H1 (cell line): ENCODE results near the gene DEGS2. TPM values are rescaled to one million over a fixed set of nuclear protein-coding genes. Genes with fewer than 3 reads are reported as not detected.

Experiments
- CTCF ChIA-PET: fragments of 300-600 bp; sonication (Branson Sonifier 250); formaldehyde crosslinking; loops from one replicate; lab custom pipeline; 2021; ENCODE audit not compliant: partially characterized antibody; lab: Charles Lee
- POLR2A ChIA-PET: fragments of 300-600 bp; sonication (Branson Sonifier 250); formaldehyde crosslinking; loops from one replicate; lab custom pipeline; 2021; ENCODE audit warnings: inconsistent platforms; ENCODE audit not compliant: partially characterized antibody; lab: Charles Lee
- DNase-seq, 2 experiments: peaks; one replicate each; pipeline versions ENCODE4 v3.0.0 to v3.0.0-alpha.2; 2010 to 2022; ENCODE audit warnings: low spot score in 2 of 2, low read depth in 1 of 2, mixed read lengths in 1 of 2
- FAIRE-seq: peaks from 2 replicates; lab custom pipeline; 2011; peaks lifted over from hg19 to GRCh38; lab: Jason Lieb, UNC
- H2AFZ ChIP-seq: 2 replicates; pipeline ENCODE4 v1.8.1; 2012; ENCODE audit warnings: low read length, inconsistent platforms
- H2AK5ac ChIP-seq: 2 replicates; pipeline ENCODE4 v1.6.1; 2013; ENCODE audit warnings: low read depth, low read length
- H2BK120ac ChIP-seq: replicated peaks from 2 replicates; pipeline ENCODE3; 2013; ENCODE audit warnings: low read depth, low read length, inconsistent platforms
- H2BK12ac ChIP-seq: 2 replicates; pipeline ENCODE4 v1.6.1; 2013; ENCODE audit warnings: low read depth, low read length
- H2BK15ac ChIP-seq: 2 replicates; pipeline ENCODE4 v1.6.1; 2013; ENCODE audit warnings: low read length
- H2BK20ac ChIP-seq: 2 replicates; pipeline ENCODE4 v1.6.1; 2013; ENCODE audit warnings: low read length
- H2BK5ac ChIP-seq: 2 replicates; pipeline ENCODE4 v1.6.1; 2013; ENCODE audit warnings: low read depth, low read length
- H3K14ac ChIP-seq: 2 replicates; pipeline ENCODE4 v1.6.1; 2013; ENCODE audit warnings: inconsistent platforms; ENCODE audit not compliant: insufficient read length
- H3K18ac ChIP-seq: 2 replicates; pipeline ENCODE4 v1.6.1; 2013; ENCODE audit warnings: low read length; ENCODE audit errors: extremely low read depth
- H3K23ac ChIP-seq: 2 replicates; pipeline ENCODE4 v1.6.1; 2013; ENCODE audit warnings: inconsistent platforms; ENCODE audit not compliant: insufficient read length
- H3K23me2 ChIP-seq: 2 replicates; pipeline ENCODE4 v1.6.1; 2013; ENCODE audit warnings: low read depth, low read length
- H3K27ac ChIP-seq: 2 replicates; pipeline ENCODE4 v1.6.1; 2011; ENCODE audit warnings: low read depth, low read length, inconsistent platforms
- H3K27me3 ChIP-seq, 4 experiments: replicated peaks in 1 of 4; 1 replicate in 1 of 4; 2 replicates in 3 of 4; pipeline versions ENCODE4 v1.6.1 to v1.8.1; 2011 to 2013; ENCODE audit warnings: low read length in 3 of 4, mild to moderate bottlenecking in 3 of 4, inconsistent platforms in 2 of 4, mixed read lengths in 2 of 4, moderate library complexity in 1 of 4; ENCODE audit not compliant: control insufficient read depth in 3 of 4, insufficient read depth in 3 of 4; ENCODE audit errors: extremely low read depth in 1 of 4
- H3K36me3 ChIP-seq, 4 experiments: 2 replicates each; pipeline versions ENCODE4 v1.6.1 to v1.8.1; 2011 to 2013; ENCODE audit warnings: mild to moderate bottlenecking in 4 of 4, low read length in 3 of 4, moderate library complexity in 2 of 4, control low read depth in 1 of 4, inconsistent platforms in 1 of 4; ENCODE audit not compliant: insufficient read depth in 4 of 4, control insufficient read depth in 2 of 4
- H3K4ac ChIP-seq: replicated peaks from 2 replicates; pipeline ENCODE3; 2013; ENCODE audit warnings: low read length, low read depth, mixed read lengths, inconsistent platforms; ENCODE audit not compliant: insufficient read length
- H3K4me1 ChIP-seq, 4 experiments: replicated peaks in 1 of 4; 1 replicate in 1 of 4; 2 replicates in 3 of 4; pipeline versions ENCODE4 v1.6.1 to v1.8.1; 2011 to 2013; ENCODE audit warnings: low read length in 3 of 4, inconsistent platforms in 2 of 4, mixed read lengths in 1 of 4; ENCODE audit not compliant: insufficient read depth in 4 of 4, control insufficient read depth in 3 of 4
- H3K4me2 ChIP-seq, 2 experiments: 2 replicates each; pipeline versions ENCODE4 v1.6.1 to v1.8.1; 2011 to 2013; ENCODE audit warnings: low read depth in 2 of 2, low read length in 2 of 2, control low read depth in 1 of 2, inconsistent platforms in 1 of 2, mild to moderate bottlenecking in 1 of 2; ENCODE audit not compliant: insufficient read depth in 1 of 2
- H3K4me3 ChIP-seq, 4 experiments: fragments of 200-600, 300-600 bp in 1 of 4; sonication (generic), shearing (Covaris generic), sonication (Bioruptor Twin) in 1 of 4; 2 replicates each; pipeline versions ENCODE4 v1.5.1 to v1.8.1; 2011 to 2016; ENCODE audit warnings: low read length in 4 of 4, low read depth in 3 of 4, control low read depth in 2 of 4, inconsistent platforms in 2 of 4, mild to moderate bottlenecking in 2 of 4, mixed read lengths in 1 of 4, moderate library complexity in 1 of 4; ENCODE audit not compliant: insufficient read depth in 2 of 4; ENCODE audit errors: extremely low read depth in 1 of 4
- H3K56ac ChIP-seq: replicated peaks from 2 replicates; pipeline ENCODE3; 2013; ENCODE audit warnings: low read depth, mild to moderate bottlenecking, mixed read lengths, low read length, inconsistent platforms; ENCODE audit not compliant: insufficient read length
- H3K79me1 ChIP-seq: 2 replicates; pipeline ENCODE4 v1.6.1; 2013; ENCODE audit warnings: low read depth, low read length, control low read depth
- H3K79me2 ChIP-seq, 2 experiments: 2 replicates each; pipeline versions ENCODE4 v1.6.1 to v1.8.1; 2012 to 2013; ENCODE audit warnings: low read length in 2 of 2, mild to moderate bottlenecking in 2 of 2, inconsistent platforms in 1 of 2; ENCODE audit not compliant: insufficient read depth in 2 of 2, control insufficient read depth in 1 of 2
- H3K9ac ChIP-seq, 4 experiments: replicated peaks in 1 of 4; 1 replicate in 1 of 4; 2 replicates in 3 of 4; pipeline versions ENCODE4 v1.6.1 to v1.8.1; 2011 to 2013; ENCODE audit warnings: low read depth in 3 of 4, low read length in 3 of 4, control low read depth in 2 of 4, mild to moderate bottlenecking in 2 of 4, moderate library complexity in 2 of 4, inconsistent platforms in 1 of 4; ENCODE audit errors: extremely low read depth in 1 of 4
- H3K9me3 ChIP-seq, 2 experiments: 2 replicates each; pipeline versions ENCODE4 v1.6.1 to v1.8.1; 2012 to 2013; ENCODE audit warnings: mild to moderate bottlenecking in 2 of 2, moderate library complexity in 2 of 2, control low read depth in 1 of 2, inconsistent platforms in 1 of 2, low read depth in 1 of 2, low read length in 1 of 2, mixed read lengths in 1 of 2; ENCODE audit not compliant: insufficient read depth in 2 of 2
- H4K20me1 ChIP-seq, 2 experiments: replicated peaks in 1 of 2; 2 replicates each; pipeline versions ENCODE3 to v1.8.1; 2011 to 2013; ENCODE audit warnings: inconsistent platforms in 2 of 2, low read length in 2 of 2, mild to moderate bottlenecking in 1 of 2; ENCODE audit not compliant: insufficient read depth in 2 of 2, control insufficient read depth in 1 of 2
- H4K5ac ChIP-seq: 2 replicates; pipeline ENCODE4 v1.6.1; 2013; ENCODE audit warnings: low read length, low read depth, mixed read lengths, inconsistent platforms; ENCODE audit not compliant: insufficient read length
- H4K8ac ChIP-seq: 2 replicates; pipeline ENCODE4 v1.8.0; 2013; ENCODE audit warnings: mild to moderate bottlenecking, moderate library complexity, low read length, inconsistent platforms; ENCODE audit not compliant: insufficient read depth; ENCODE audit errors: extremely low read depth
- H4K91ac ChIP-seq: replicated peaks from 2 replicates; pipeline ENCODE3; 2013; ENCODE audit warnings: low read length, mixed read lengths, inconsistent platforms; ENCODE audit not compliant: insufficient read length
- ATF3 ChIP-seq: IDR thresholded peaks from 2 replicates; pipeline ENCODE4 v1.6.1; 2011; ENCODE audit warnings: low read depth, mild to moderate bottlenecking, low read length; ENCODE audit not compliant: insufficient read depth
- BACH1 ChIP-seq: IDR thresholded peaks from 2 replicates; pipeline ENCODE4 v1.6.1; 2012; ENCODE audit warnings: low read length, improper control_type of control experiment
- CBX5 ChIP-seq: fragments of 300-800, 300-1000 bp; sonication (generic); IDR thresholded peaks from 2 replicates; pipeline ENCODE4 v1.7.1; 2016; ENCODE audit warnings: antibody characterized with exemption, low read length, low read depth
- CBX8 ChIP-seq: fragments of 300-800, 300-1000 bp; sonication (generic); IDR thresholded peaks from 2 replicates; pipeline ENCODE4 v1.7.1; 2016; ENCODE audit warnings: low read depth, low read length, borderline replicate concordance
- CEBPB ChIP-seq: IDR thresholded peaks from 2 replicates; pipeline ENCODE4 v1.6.1; 2012; ENCODE audit warnings: low read depth, low read length
- EGR1 ChIP-seq: IDR thresholded peaks from 2 replicates; pipeline ENCODE4 v1.6.1; 2011; ENCODE audit warnings: low read depth, low read length, borderline replicate concordance
- EP300 ChIP-seq, 2 experiments: IDR thresholded peaks; 1 replicate in 1 of 2; 2 replicates in 1 of 2; pipeline ENCODE4 v1.6.1; 2011 to 2012; ENCODE audit warnings: low read depth in 2 of 2, low read length in 2 of 2, mild to moderate bottlenecking in 2 of 2, borderline replicate concordance in 1 of 2, inconsistent platforms in 1 of 2, moderate library complexity in 1 of 2
- HDAC6 ChIP-seq: IDR thresholded peaks from one replicate; pipeline ENCODE4 v1.7.1; 2012; ENCODE audit warnings: low read depth, mild to moderate bottlenecking, inconsistent platforms, low read length, moderate library complexity
- POLR2A ChIP-seq, 2 experiments: IDR thresholded peaks; 1 replicate in 1 of 2; 2 replicates in 1 of 2; pipeline ENCODE4 v1.6.1; 2011; ENCODE audit warnings: low read depth in 2 of 2, low read length in 2 of 2, mild to moderate bottlenecking in 2 of 2; ENCODE audit errors: control extremely low read depth in 1 of 2
- POU5F1 ChIP-seq: IDR thresholded peaks from 2 replicates; pipeline ENCODE4 v1.6.1; 2011; ENCODE audit warnings: low read depth, mild to moderate bottlenecking, low read length, moderate library complexity
- RBBP5 ChIP-seq: IDR thresholded peaks from 2 replicates; pipeline ENCODE4 v1.7.1; 2012; ENCODE audit warnings: low read depth, mild to moderate bottlenecking, inconsistent platforms, low read length, moderate library complexity, borderline replicate concordance
- RFX5 ChIP-seq: IDR thresholded peaks from 2 replicates; pipeline ENCODE4 v1.6.1; 2011; ENCODE audit warnings: low read depth, low read length, improper control_type of control experiment, borderline replicate concordance
- SP1 ChIP-seq: IDR thresholded peaks from 2 replicates; pipeline ENCODE4 v1.6.1; 2011; ENCODE audit warnings: low read depth, low read length
- SP2 ChIP-seq: IDR thresholded peaks from 2 replicates; pipeline ENCODE4 v1.6.1; 2012; ENCODE audit warnings: mild to moderate bottlenecking, low read length, inconsistent platforms
- TAF1 ChIP-seq: IDR thresholded peaks from 2 replicates; pipeline ENCODE4 v1.6.1; 2011; ENCODE audit warnings: mild to moderate bottlenecking, low read depth, low read length
- ZNF274 ChIP-seq: IDR thresholded peaks from 2 replicates; pipeline ENCODE4 v1.7.0; 2012; ENCODE audit warnings: low read length, borderline replicate concordance; ENCODE audit errors: extremely low read depth
- WGBS, 2 experiments: shearing (Covaris generic) in 1 of 2; methylation state at CpG; one replicate each; pipeline versions ENCODE4 v1.1.6 to v1.1.7; 2013 to 2015; ENCODE audit warnings: low lambda C conversion rate in 2 of 2, mixed read lengths in 2 of 2, inconsistent platforms in 1 of 2, low coverage in 1 of 2, missing lambda C conversion rate in 1 of 2; ENCODE audit not compliant: insufficient replicate concordance in 2 of 2, insufficient coverage in 1 of 2, insufficient read length in 1 of 2; ENCODE audit errors: extremely low coverage in 1 of 2, missing lambda C conversion rate in 1 of 2; 5-methylcytosine and 5-hydroxymethylcytosine counted together
- polyA plus RNA-seq, 7 experiments: library from polyadenylated mRNA; depleted of rRNA in 3 of 7; stranded (reverse) in 5 of 7; unstranded in 2 of 7; fragments of >200 nt in 5 of 7; fragments of 200-250 nt in 2 of 7; gene quantifications; 1 replicate in 5 of 7; 2 replicates in 1 of 7; 4 replicates in 1 of 7; pipeline versions ENCODE4 v1.2.1 to v1.2.3, GENCODE V29; 2011 to 2013; ENCODE audit warnings: missing spikeins in 2 of 7, mixed read lengths in 2 of 7
- total RNA-seq: library from RNA; stranded (reverse); fragmentation: NEBNext Ultra II Directional; extraction: Animal tissue kit (Norgen Biotek cat#: 25700); gene quantifications from 2 replicates; pipeline ENCODE4 v1.2.1, GENCODE V29; 2021

The DEGS2 gene
- total and polyA plus RNA-seq, 2 of the 8 experiments (the other 6 are each of a cell fraction or from before 2014, with no cell fraction given) = 0.61 to 0.82 TPM

- Histone ChIP-seq H3K9ac (no peak overlapping the region), H3K27ac (no peak overlapping the region), H3K4ac (no peak overlapping the region), H2BK12ac (no peak overlapping the region), H2BK120ac (no peak overlapping the region), H3K18ac (no peak overlapping the region), H3K14ac (no peak overlapping the region), H3K27me3 (no peaks in the 10 kb centered on the region), H3K9me3 (no peaks in the 10 kb centered on the region), H2AFZ (no peak overlapping the region), H4K5ac (no peak overlapping the region), H3K56ac (no peak overlapping the region), H2BK5ac (no peak overlapping the region), H4K8ac (no peak overlapping the region), H2BK15ac (no peak overlapping the region), H3K79me1 (no peaks in the 10 kb centered on the region), H2BK20ac (no peak overlapping the region), H3K4me1 (no peaks in the 10 kb centered on the region), H3K23ac (no peak overlapping the region), H3K36me3 (no peaks in the 10 kb centered on the region), H2AK5ac (no peak overlapping the region), H3K4me2 (no peak overlapping the region), H3K4me3 (no peak overlapping the region), H3K79me2 (no peaks in the 10 kb centered on the region), H4K20me1 (peaks cover 0 to 2% of the 10 kb centered on the region in 2 experiments), H4K91ac (no peak overlapping the region), H3K23me2 (no peaks in the 10 kb centered on the region)
- FAIRE-seq (no peak), DNase-seq (no peak)
- ChIA-PET CTCF (interaction anchor here (0.6 to 12.1 kb wide), 11 partner anchors 9 to 212 kb away, joined by 3 to 104 read pairs (median 4); no protein-coding TSS in a partner anchor), POLR2A (no interaction called here)
- 84% methylated on average over 6 of the region's 6 CpGs; no CpG with 5 or more reads in 1 of the 2 experiments for WGBS, 2 experiments
- TF ChIP-seq HDAC6 (no peak), TAF1 (no peak), SP2 (no peak), POU5F1 (no peak), CBX8 (no peak), SP1 (no peak), ATF3 (no peak), BACH1 (no peak), RBBP5 (no peak), CBX5 (no peak), POLR2A (IDR thresholded peaks at IDR 0.05; ENCODE audit: control extremely low read depth in 1 of 2, low read depth in 2 of 2, low read length in 2 of 2) (no peak), ZNF274 (no peak), EP300 (IDR thresholded peaks at IDR 0.05; ENCODE audit: borderline replicate concordance in 1 of 2, low read depth in 2 of 2, low read length in 2 of 2) (no peak), CEBPB (no peak), EGR1 (no peak), RFX5 (no peak)
Measured at GRCh38 chr14:100115236-100115635, 44.2 kb downstream of the DEGS2 start.
